Uterus (tissue), 4 donors: ENCODE data around the gene NBEA. TPM values are rescaled to one million over a fixed set of nuclear protein-coding genes. Genes with fewer than 3 reads are reported as not detected.

Experiments
- DNase-seq, 2 donors: peaks; one replicate each; pipeline ENCODE4 v3.0.0-alpha.2; 2019 to 2020
- H3K27ac ChIP-seq, 2 donors: fragments of 200-600 bp; sonication (generic); 1 replicate in 1 of 2; 2 replicates in 1 of 2; pipeline ENCODE4 v1.5.1; 2016 to 2018
- H3K27me3 ChIP-seq, 2 donors: fragments of 200-600 bp; sonication (generic); one replicate each; pipeline ENCODE4 v1.5.1; 2018 to 2019; ENCODE audit warnings: control low read depth in 1 of 2
- H3K36me3 ChIP-seq, 2 donors: fragments of 200-600 bp; sonication (generic); one replicate each; pipeline ENCODE4 v1.5.1; 2019; ENCODE audit warnings: control low read depth in 1 of 2
- H3K4me1 ChIP-seq, 2 donors: fragments of 200-600 bp; sonication (generic); one replicate each; pipeline ENCODE4 v1.5.1; 2018 to 2019; ENCODE audit warnings: control low read depth in 1 of 2
- H3K4me3 ChIP-seq, 2 donors: fragments of 200-600 bp; sonication (generic); 1 replicate in 1 of 2; 2 replicates in 1 of 2; pipeline ENCODE4 v1.5.1; 2018 to 2019; ENCODE audit warnings: mild to moderate bottlenecking in 1 of 2
- H3K9me3 ChIP-seq, 2 donors: fragments of 200-600 bp; sonication (generic); one replicate each; pipeline ENCODE4 v1.5.1; 2019; ENCODE audit warnings: control low read depth in 1 of 2
- CTCF ChIP-seq, 4 experiments: fragments of 200-600 bp in 2 of 4; fragments of 450-650 bp in 2 of 4; sonication (generic) in 2 of 4; IDR thresholded peaks; one replicate each; pipeline ENCODE4 v1.5.1; 2016 to 2019; ENCODE audit warnings: antibody characterized with exemption in 4 of 4, mild to moderate bottlenecking in 2 of 4, moderate library complexity in 1 of 4
- POLR2A ChIP-seq, 2 donors: fragments of 450-650 bp; IDR thresholded peaks; one replicate each; pipeline ENCODE4 v1.6.1; 2016; ENCODE audit warnings: antibody characterized with exemption in 2 of 2, mild to moderate bottlenecking in 1 of 2, moderate library complexity in 1 of 2
- intact Hi-C: fragments of 100-400 bp; cut with DNase I; formaldehyde crosslinking; loops from one replicate; pipeline ENCODE4 v1.15.1; 2023; ENCODE audit warnings: low total_unique reads
- total RNA-seq, 4 donors: library from RNA; depleted of rRNA in 3 of 4; stranded (reverse); fragments of >200 nt in 3 of 4; gene quantifications; one replicate each; pipeline versions ENCODE4 v1.1.0 to v1.2.4, GENCODE V29; 2014 to 2023
- donor health status: DM: yes; HTN: yes; CAD: no.

The NBEA gene
- total RNA-seq, 4 donors from 2014 or later = 15.6 to 58.1 (median 37.3) TPM

- DNase-seq = no peak
- intact Hi-C loops = no loop called here
- H3K27me3 ChIP-seq = no peaks in the 10 kb centered on the region
- H3K36me3 ChIP-seq = no peaks in the 10 kb centered on the region
- H3K9me3 ChIP-seq = no peaks in the 10 kb centered on the region
- no peak overlapping the region for H3K4me3 ChIP-seq
- TF ChIP-seq POLR2A (IDR thresholded peaks at IDR 0.05) = no peak
- no peak for TF ChIP-seq CTCF (IDR thresholded peaks at IDR 0.05)
- H3K4me1 ChIP-seq = no peaks in the 10 kb centered on the region
- no peak overlapping the region for H3K27ac ChIP-seq
These were observed 558.1 kb downstream of the NBEA start for GRCh38 chr13:35500144-35500543.

GRCh38 chr13:35501661-35502235 lies 559.7 kb downstream of the NBEA start:
- TF ChIP-seq POLR2A (IDR thresholded peaks at IDR 0.05) (no peak), CTCF (IDR thresholded peaks at IDR 0.05) (no peak)
- H3K27me3 ChIP-seq = no peaks in the 10 kb centered on the region
- H3K9me3 ChIP-seq = no peaks in the 10 kb centered on the region

GRCh38 chr13:35502456-35502855 lies 560.4 kb downstream of the NBEA start:
- no peak for DNase-seq
- Histone ChIP-seq H3K27me3 (no peaks in the 10 kb centered on the region), H3K4me3 (no peak overlapping the region), H3K4me1 (no peaks in the 10 kb centered on the region), H3K9me3 (no peaks in the 10 kb centered on the region), H3K36me3 (no peaks in the 10 kb centered on the region), H3K27ac (no peak overlapping the region)
- no peak for TF ChIP-seq POLR2A (IDR thresholded peaks at IDR 0.05)
- no peak for TF ChIP-seq CTCF (IDR thresholded peaks at IDR 0.05)
- intact Hi-C loops = no loop called here

More at GRCh38 chr13:35501661-35502235, 559.7 kb downstream of the NBEA start:
- no peaks in the 10 kb centered on the region for H3K36me3 ChIP-seq
- no peak overlapping the region for H3K27ac ChIP-seq
- intact Hi-C loops = no loop called here
- no peak for DNase-seq
- no peaks in the 10 kb centered on the region for H3K4me1 ChIP-seq
- H3K4me3 ChIP-seq = no peak overlapping the region

GRCh38 chr13:35512271-35512920 lies 570.3 kb downstream of the NBEA start:
- DNase-seq = peak; percentile 54 to 61
- Histone ChIP-seq H3K9me3 (no peaks in the 10 kb centered on the region), H3K36me3 (no peaks in the 10 kb centered on the region), H3K27ac (no peak overlapping the region), H3K27me3 (no peaks in the 10 kb centered on the region), H3K4me1 (no peaks in the 10 kb centered on the region), H3K4me3 (no peak overlapping the region)
- intact Hi-C loops = no loop called here
- TF ChIP-seq CTCF (IDR thresholded peaks at IDR 0.05) (no peak), POLR2A (IDR thresholded peaks at IDR 0.05) (no peak)

GRCh38 chr13:35514061-35514477 lies 572.0 kb downstream of the NBEA start:
- H3K4me3 ChIP-seq = no peak overlapping the region
- DNase-seq = no peak
- no peaks in the 10 kb centered on the region for H3K36me3 ChIP-seq
- H3K4me1 ChIP-seq = no peaks in the 10 kb centered on the region
- no peaks in the 10 kb centered on the region for H3K27me3 ChIP-seq
- intact Hi-C loops = no loop called here
- no peak overlapping the region for H3K27ac ChIP-seq
- H3K9me3 ChIP-seq = no peaks in the 10 kb centered on the region
- TF ChIP-seq CTCF (IDR thresholded peaks at IDR 0.05) = no peak
- no peak for TF ChIP-seq POLR2A (IDR thresholded peaks at IDR 0.05)
